ENCODE data around the gene ASPDH. TPM values are rescaled to one million over a fixed set of nuclear protein-coding genes. Genes with fewer than 3 reads are reported as not detected.
A peak's percentile ranks its signal among the peaks of the same experiment; 100 is the strongest.

The ASPDH gene
- total RNA-seq, 1 donor from 2014 or later: not detected

DNA sequence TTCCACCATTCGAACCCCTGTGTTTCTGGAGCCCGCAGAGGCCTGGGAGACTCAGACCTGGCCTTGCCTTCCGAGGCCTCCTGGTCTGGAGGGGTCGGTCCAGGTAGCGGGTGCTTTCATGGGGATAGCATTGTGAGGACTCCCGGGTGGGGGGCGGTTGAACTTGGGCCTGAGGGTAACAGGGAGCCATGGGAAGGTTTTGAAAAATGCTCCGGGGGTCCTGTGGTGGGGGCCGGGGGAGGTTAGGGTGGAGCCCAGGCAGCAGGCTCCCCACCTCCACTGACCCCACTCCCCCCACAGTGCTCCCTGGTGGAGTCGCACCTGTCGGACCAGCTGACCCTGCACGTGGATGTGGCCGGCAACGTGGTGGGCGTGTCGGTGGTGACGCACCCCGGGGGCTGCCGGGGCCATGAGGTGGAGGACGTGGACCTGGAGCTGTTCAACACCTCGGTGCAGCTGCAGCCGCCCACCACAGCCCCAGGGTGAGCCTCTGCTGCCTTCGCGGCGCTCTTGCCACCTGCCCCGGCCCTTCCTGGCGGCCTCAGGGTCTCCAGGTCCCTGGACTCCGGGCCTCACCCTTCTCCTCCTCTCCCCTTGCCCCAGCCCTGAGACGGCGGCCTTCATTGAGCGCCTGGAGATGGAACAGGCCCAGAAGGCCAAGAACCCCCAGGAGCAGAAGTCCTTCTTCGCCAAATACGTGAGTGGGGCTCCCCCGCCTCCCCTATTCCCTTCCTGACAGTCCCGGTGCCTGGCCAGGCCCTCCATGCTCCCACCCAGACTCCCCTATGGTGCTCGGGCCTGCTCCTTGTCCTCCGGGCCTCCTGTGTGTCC, 33.2 kb downstream of the ASPDH start:
- peaks cover 24% of the 10 kb centered on the region for H3K36me3 Mint-ChIP-seq (ENCODE audit: unreplicated experiment)
- no peaks in the 10 kb centered on the region for H3K9me3 Mint-ChIP-seq (ENCODE audit: unreplicated experiment)
- no peak for DNase-seq (ENCODE audit: extremely low spot score, unreplicated experiment)
- H3K27me3 Mint-ChIP-seq (ENCODE audit: unreplicated experiment): no peaks in the 10 kb centered on the region
- H3K27ac Mint-ChIP-seq (ENCODE audit: unreplicated experiment): no peak overlapping the region
- peaks cover 16% of the 10 kb centered on the region for H3K4me1 Mint-ChIP-seq (ENCODE audit: unreplicated experiment)
- TF ChIP-seq, protein P1, sequence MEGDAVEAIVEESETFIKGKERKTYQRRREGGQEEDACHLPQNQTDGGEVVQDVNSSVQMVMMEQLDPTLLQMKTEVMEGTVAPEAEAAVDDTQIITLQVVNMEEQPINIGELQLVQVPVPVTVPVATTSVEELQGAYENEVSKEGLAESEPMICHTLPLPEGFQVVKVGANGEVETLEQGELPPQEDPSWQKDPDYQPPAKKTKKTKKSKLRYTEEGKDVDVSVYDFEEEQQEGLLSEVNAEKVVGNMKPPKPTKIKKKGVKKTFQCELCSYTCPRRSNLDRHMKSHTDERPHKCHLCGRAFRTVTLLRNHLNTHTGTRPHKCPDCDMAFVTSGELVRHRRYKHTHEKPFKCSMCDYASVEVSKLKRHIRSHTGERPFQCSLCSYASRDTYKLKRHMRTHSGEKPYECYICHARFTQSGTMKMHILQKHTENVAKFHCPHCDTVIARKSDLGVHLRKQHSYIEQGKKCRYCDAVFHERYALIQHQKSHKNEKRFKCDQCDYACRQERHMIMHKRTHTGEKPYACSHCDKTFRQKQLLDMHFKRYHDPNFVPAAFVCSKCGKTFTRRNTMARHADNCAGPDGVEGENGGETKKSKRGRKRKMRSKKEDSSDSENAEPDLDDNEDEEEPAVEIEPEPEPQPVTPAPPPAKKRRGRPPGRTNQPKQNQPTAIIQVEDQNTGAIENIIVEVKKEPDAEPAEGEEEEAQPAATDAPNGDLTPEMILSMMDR (IDR thresholded peaks at IDR 0.05): no peak
- no peak overlapping the region for H3K4me3 Mint-ChIP-seq (ENCODE audit: unreplicated experiment)

DNA sequence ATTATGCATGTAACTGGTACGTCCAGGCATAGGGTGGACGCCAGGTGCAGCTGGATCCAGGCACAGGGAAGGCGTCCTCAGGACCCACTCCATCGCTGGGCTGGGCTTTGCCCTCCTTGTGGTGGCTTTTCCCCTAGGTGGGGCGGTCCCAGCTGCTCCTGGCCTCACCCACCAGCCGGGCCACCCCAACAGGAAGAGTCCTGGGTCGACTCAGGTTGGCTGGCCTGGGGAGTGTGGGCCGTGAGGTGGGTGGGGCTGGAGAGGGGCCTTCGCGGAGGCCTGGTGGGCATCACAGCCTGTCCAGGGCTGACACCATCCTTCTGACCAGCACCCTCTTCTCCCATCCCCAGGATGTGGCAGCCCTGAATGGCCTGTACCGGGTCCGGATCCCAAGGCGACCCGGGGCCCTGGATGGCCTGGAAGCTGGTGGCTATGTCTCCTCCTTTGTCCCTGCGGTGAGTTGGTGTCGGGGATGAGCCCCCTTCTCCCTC, 33.9 kb downstream of the ASPDH start:
- Mint-ChIP-seq H3K36me3 (ENCODE audit: unreplicated experiment) (peaks cover 17% of the 10 kb centered on the region), H3K4me3 (ENCODE audit: unreplicated experiment) (no peak overlapping the region), H3K27me3 (ENCODE audit: unreplicated experiment) (no peaks in the 10 kb centered on the region), H3K27ac (ENCODE audit: unreplicated experiment) (no peak overlapping the region), H3K9me3 (ENCODE audit: unreplicated experiment) (no peaks in the 10 kb centered on the region), H3K4me1 (ENCODE audit: unreplicated experiment) (peaks cover 16% of the 10 kb centered on the region)
- TF ChIP-seq, protein P1 (IDR thresholded peaks at IDR 0.05): no peak
- no peak for DNase-seq (ENCODE audit: extremely low spot score, unreplicated experiment)

DNA sequence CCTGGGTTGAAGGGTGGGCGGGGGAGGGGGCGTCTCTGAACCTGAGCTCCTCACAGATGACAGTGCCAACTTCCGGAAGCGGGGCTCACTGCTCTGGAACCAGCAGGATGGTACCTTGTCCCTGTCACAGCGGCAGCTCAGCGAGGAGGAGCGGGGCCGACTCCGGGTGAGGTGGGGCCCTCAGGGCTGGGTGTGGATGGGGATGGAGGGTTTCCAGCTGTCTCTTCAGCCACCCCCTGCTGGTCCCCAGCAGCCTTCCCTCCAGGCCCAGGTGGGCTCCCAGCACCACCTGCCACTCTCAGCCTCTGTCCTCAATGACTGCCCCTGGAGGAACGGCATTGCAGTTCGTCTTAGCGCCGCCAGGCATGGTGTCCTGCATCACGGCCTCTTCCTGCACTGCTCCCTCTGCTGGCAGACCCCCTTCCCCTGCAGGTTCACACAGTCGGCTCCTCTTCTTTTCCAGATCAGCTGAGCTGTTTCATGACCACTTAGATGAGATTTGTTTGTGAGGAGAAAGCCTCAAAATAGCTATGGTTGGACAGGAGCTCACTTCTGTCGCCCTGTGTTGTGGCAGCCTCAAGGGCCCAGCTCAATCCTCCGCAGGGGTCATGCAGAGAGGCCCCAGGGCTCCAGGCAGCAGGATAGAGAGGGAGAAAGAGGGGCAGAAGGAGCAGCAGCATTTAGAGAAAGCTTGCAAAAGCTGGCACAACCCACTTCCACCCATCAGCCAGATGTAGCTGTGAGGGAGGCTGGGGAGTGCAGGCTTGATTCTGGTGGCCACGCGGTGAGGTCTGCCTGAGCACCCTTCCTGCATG, 34.6 kb downstream of the ASPDH start:
- H3K27me3 Mint-ChIP-seq (ENCODE audit: unreplicated experiment): no peaks in the 10 kb centered on the region
- TF ChIP-seq, protein P1 (IDR thresholded peaks at IDR 0.05): peak; percentile 58

DNA sequence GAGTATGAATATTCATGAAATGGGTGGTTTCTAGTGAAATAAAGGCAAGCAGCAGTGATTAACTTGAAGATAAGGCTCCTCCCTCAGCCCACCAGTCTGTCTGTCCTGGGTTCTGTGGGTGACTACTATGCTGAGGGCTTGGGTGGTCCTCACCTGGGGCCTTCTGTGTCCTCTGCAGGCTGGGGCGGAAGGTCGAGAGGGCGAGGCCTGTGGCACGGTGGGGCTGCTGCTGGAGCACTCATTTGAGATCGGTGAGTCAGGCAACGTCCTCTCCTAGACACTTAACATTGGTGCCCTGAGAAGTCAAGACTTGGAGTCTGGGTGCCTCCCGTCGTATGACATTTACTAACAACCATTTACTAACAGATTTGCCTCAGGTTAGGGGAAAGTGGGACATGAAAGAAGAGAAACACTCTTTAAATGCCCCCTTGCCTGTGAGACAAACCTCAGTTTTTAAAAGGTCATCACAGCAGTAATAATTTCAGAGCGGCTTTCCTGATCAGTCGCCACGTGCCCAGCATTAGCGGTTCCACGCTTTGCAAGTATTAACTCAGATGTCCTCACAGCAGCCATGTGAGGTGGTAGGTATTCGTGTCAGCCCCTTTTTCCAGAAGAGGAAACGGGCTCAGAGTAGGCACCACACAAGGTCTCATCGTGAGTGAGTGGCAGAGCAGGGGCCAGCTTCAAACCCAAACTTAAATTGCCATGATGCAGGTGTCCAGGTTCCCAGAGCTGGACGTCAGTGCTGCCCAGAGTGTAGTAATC, 35.8 kb downstream of the ASPDH start:
- H3K27ac Mint-ChIP-seq (ENCODE audit: unreplicated experiment): no peak overlapping the region
- H3K36me3 Mint-ChIP-seq (ENCODE audit: unreplicated experiment): peaks cover 10% of the 10 kb centered on the region
- no peaks in the 10 kb centered on the region for H3K9me3 Mint-ChIP-seq (ENCODE audit: unreplicated experiment)
- no peaks in the 10 kb centered on the region for H3K27me3 Mint-ChIP-seq (ENCODE audit: unreplicated experiment)
- no peak for DNase-seq (ENCODE audit: extremely low spot score, unreplicated experiment)
- H3K4me3 Mint-ChIP-seq (ENCODE audit: unreplicated experiment): peak overlapping the region; percentile 96
- peaks cover 16% of the 10 kb centered on the region for H3K4me1 Mint-ChIP-seq (ENCODE audit: unreplicated experiment)
- TF ChIP-seq, protein P1 (IDR thresholded peaks at IDR 0.05): no peak

More for the DNA sequence above, 34.6 kb downstream of the ASPDH start:
- H3K27ac Mint-ChIP-seq (ENCODE audit: unreplicated experiment): no peak overlapping the region
- no peaks in the 10 kb centered on the region for H3K9me3 Mint-ChIP-seq (ENCODE audit: unreplicated experiment)
- no peak overlapping the region for H3K4me3 Mint-ChIP-seq (ENCODE audit: unreplicated experiment)
- no peak for DNase-seq (ENCODE audit: extremely low spot score, unreplicated experiment)
- H3K36me3 Mint-ChIP-seq (ENCODE audit: unreplicated experiment): peaks cover 16% of the 10 kb centered on the region
- peaks cover 16% of the 10 kb centered on the region for H3K4me1 Mint-ChIP-seq (ENCODE audit: unreplicated experiment)

Data from osteocyte (in vitro differentiated cells).